ENCODE measurements around the gene NEU2.

The NEU2 gene

GRCh38 chr2:233079953-233080835 lies 47.7 kb downstream of the NEU2 start:
- no peak for DNase-seq

GRCh38 chr2:233080836-233081229 lies 48.4 kb downstream of the NEU2 start:
- no peak for DNase-seq

GRCh38 chr2:233081232-233081730 lies 48.8 kb downstream of the NEU2 start:
- DNase-seq, result peak; percentile 66

GRCh38 chr2:233081731-233082221 lies 49.3 kb downstream of the NEU2 start:
- DNase-seq, result no peak

GRCh38 chr2:233082222-233082930 lies 49.9 kb downstream of the NEU2 start:
- DNase-seq, result no peak

- no peak for DNase-seq
Measured at GRCh38 chr2:233082931-233083755, 50.7 kb downstream of the NEU2 start.

GRCh38 chr2:233083782-233084181 lies 51.3 kb downstream of the NEU2 start:
- DNase-seq, result no peak

- DNase-seq, result no peak
Measured at GRCh38 chr2:233084488-233084887, 52.0 kb downstream of the NEU2 start.
